ELR (cell line): ENCODE measurements around the gene MRPS2.
"Not testable (repeated sequence)": the region's sequence is repeated elsewhere in the genome, so short reads cannot be mapped to it uniquely, and the experiment has no call there.

Experiments
- DNase-seq: peaks from one replicate; pipeline ENCODE4 v3.0.0-alpha.2; 2015; ENCODE audit warnings: low read depth

The MRPS2 gene

DNA sequence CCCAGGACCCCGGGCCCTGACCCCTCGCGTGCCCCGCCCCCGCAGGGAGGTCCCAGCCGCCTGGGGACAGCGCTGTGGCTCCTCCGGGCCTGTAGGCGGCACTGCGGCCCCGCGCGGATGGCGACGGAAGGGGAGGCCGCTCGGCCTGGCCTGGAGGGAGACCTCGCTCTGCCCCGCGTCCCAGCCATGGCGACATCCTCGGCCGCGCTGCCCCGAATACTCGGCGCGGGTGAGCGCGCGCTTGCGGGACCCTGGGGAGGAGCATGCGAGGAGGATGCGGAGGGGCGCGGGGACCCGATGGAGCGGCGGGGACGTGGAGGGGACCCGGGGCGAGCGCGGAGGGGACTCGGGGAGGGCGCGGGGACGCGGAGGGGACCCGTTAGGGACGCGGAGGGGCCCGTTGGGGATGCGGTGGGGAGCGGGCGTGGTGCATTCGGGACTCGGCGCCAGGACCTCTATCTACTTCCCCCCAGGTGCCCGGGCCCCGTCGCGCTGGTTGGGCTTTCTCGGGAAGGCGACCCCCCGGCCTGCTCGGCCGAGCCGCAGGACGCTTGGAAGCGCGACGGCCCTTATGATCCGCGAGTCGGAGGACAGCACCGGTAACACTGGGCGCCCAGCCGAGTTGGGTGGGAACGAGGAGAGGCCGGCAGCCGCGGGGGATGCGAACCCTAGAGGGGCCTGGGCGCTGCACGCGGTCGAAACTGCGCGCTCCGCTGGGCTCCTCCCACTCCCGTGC, at the start of gene MRPS2:
TSS of gene MRPS2 (plus strand) at position 158 of the 736 bp plus-strand sequence. CDS start at position 187, 29 bp downstream.
- DNase-seq: peak; percentile 89

DNA sequence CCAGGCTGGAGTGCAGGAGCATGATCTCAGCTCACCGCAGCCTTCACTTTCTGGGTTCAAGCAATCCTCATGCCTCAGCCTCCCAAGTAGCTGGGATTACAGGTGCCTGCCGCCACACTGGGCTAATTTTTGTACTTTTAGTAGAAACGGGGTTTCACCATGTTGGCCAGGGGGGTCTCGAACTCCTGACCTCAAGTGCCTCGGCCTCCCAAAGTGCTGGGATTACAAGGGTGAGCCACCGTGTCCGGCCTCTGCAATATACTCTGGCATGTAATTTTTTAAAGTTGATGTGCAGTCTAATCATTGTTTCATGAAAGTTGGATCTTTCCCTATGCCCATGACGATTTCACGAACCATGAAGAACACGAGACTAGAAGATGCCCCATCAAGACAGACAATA, 49.5 kb upstream of the MRPS2 start:
- DNase-seq: no peak

DNA sequence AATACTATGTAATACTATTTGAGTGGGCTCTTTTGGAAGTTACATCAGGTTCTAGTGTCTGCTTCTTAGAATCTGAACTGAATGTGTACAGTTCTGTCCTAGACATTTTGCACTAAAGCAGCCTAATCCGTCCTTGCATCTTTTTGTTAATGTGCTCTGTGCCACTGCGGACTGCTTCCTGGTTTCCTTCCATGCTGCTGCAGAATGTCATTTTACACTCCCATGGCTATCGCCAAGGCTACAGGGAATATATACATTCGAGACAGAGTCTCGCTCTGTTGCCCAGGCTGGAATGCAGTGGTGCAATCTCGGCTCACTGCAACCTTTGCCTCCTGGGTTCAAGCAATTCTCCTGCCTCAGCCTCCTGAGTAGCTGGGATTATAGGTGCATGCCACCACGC, 48.6 kb upstream of the MRPS2 start:
- DNase-seq: not testable (repeated sequence)

DNA sequence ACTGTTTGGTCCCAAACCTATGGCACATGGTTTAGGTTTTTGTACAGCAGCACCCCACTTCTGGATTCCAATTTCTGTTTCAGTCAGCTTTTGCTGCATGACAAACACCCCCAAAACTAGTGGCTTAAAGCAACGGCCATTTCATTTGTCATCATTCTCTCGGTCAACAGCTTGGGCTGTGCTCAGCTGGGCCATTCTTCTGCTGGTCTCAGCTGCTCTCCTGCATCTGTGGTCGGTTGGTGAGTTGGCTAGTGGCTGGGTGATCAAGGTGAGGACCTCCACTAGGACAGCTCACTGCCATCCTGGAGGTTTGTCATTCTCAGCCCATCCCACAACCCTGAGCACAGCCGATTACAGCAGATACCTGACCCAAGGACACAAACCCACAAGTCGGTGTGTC, 45.7 kb upstream of the MRPS2 start:
- DNase-seq: no peak

DNA sequence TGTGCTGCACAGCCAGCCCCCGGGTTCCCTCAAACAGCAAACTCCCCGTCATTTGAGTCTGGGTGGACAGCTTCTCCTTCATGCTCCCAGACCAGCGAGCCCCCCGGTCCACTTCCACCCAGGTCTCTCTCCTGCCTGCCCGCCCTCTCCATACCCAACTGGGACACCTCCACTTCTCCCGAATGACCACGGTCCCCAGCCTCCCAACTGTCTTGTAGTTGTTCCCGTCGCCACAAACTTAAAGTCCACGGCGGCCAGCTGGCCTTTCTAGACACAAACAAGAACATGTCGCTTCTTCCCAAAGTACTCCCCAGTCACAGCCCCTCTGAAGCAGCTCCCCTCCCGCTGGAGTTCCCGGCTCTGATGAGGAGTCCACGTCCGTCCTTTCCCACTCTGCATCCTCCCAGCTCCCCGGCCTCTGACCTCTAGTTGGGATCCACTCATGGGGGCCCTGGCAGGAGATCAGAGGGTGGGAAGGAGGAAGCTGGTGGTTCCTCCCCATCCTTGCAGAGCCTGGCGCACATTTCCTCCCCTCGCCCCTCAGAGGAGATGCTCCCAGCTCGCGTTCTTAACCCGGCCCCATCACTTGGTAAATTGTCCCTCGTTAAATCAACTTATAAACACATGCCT, 45.0 kb upstream of the MRPS2 start:
- DNase-seq: no peak

DNA sequence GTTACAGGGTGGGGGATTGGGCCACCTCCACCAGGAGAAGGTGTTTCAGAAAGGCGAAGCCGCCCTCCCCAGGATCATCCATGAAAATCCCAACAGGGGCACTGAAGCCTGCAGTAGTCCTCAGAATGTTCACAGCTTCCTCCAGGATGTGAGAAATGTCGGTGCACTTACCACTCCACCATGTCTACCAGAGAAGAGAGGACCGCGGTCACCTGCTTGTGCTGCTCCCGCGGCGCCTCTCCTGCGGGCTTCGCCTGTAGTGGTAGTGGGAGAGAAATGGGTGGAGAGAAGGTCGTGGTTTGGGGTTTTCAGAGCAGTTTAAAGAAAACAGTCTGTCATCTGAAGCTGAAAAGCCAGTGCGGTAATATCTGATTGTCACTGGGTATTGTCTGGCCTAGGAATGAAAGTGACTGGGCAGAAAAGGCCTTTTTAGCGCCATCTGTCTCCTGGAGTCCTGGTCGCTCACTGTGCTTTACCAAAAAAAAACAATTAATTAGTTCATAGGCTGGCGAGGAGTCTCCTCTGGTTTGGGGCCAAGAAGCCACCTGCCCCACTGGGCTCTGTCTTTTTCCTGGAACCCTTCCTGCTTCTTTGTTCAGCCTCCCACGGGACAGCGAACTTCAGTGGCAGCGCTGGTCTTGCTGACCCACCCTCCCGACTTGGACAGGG, 43.9 kb upstream of the MRPS2 start:
- no peak for DNase-seq

DNA sequence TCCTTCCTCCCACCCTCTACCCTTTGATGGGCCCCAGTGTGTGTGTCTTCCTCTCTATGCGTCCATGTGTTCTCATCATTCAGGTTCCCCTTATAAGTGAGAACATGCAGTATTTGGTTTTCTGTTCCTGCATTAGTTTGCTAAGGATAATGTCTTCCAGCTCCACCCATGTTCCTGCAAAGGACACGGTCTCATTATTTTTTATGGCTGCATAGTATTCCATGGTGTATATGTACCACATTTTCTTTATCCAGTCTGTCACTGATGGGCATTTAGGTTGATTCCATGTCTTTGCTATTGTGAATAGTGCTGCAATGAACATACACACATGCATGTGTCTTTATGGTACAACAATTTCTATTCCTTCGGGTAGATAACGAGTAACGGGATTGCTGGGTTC, 42.0 kb upstream of the MRPS2 start:
- DNase-seq: not testable (repeated sequence)

DNA sequence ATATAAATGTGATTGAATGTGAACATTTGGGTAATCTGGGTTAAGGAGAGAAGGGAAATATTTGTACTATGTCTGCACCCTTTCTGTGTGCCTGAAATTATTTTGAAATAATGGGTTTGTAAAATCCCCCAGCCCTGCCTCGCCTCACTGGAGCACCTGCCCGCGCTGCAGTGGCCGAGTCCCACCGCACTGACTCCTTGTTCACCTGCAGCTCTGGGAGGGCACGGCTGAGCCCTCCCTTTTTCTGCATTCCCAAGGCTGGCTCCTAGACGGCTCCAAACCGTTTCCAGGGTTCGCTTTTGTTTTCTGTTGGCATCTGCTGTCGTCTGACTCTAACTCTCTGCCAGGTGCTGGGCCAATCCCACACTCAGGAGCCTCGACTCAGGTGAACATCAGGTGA, 38.5 kb upstream of the MRPS2 start:
- no peak for DNase-seq

DNA sequence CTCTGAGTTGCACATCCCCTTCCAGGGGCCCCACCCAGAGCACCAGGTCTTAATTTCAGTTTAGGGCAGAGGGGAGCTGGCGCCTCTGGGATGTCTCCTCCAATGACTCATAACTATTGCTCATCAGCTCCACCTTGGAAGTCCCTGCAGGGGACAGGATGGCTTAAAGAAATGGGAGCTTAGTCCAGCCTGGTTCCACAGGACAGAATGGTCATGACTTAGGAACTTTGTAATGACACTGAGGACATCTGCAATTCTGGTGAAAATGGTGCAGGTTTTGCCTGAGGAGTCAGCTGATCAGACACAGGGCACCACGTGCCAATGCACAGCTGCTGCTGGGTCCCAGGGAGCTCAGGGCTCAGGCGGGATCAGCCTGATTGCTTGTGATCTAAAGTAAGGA, 37.3 kb upstream of the MRPS2 start:
- peak; percentile 82 for DNase-seq

DNA sequence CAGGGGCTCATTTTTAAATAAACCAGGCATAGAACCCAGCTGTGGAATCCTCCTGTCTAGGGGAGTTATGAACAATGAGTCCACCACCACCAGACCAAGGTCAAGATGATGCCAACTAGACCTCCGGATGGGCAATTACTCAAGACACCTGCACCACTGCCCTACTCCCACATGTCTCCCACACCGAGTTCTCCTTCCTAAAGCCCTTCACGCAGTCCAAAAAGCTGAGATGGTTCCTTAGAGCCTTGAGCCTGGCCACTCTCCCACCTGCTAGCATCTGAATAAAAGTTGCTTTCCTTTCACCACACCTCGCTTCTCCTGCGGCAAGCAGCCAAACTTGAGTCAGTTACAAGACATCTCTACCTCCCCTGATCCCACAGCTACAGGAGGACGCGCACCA, 36.3 kb upstream of the MRPS2 start:
- no peak for DNase-seq

DNA sequence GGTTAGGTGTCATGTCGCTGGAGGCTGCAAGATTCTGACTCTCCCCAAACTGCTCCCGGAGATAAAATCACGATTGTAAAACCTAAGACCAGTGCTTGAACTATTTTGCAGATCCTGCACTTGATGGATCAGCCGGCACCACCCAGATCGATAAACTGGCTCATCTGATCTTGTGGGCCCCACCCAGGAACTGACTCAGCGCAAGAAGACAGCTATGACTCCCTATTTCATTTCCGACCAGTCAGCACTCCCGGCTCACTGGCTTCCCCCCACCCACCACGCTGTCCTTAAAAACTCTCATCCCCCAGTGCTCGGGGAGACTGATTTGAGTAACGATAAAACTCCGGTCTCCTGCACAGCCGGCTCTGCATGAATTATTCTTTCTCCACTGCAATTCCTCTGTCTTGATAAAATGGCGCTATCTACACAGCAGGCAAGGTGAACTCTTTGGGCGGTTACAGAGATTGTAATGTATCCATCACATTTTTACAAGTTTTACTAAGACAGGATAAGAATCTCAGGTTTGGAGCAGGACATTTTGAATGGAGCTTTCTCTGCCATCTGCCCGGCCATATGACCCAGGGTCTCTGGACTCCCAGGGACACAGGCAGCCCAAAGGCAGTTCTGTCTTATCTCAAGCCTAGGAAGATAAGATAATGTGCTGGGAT, 31.5 kb upstream of the MRPS2 start:
- DNase-seq: peak; percentile 85

DNA sequence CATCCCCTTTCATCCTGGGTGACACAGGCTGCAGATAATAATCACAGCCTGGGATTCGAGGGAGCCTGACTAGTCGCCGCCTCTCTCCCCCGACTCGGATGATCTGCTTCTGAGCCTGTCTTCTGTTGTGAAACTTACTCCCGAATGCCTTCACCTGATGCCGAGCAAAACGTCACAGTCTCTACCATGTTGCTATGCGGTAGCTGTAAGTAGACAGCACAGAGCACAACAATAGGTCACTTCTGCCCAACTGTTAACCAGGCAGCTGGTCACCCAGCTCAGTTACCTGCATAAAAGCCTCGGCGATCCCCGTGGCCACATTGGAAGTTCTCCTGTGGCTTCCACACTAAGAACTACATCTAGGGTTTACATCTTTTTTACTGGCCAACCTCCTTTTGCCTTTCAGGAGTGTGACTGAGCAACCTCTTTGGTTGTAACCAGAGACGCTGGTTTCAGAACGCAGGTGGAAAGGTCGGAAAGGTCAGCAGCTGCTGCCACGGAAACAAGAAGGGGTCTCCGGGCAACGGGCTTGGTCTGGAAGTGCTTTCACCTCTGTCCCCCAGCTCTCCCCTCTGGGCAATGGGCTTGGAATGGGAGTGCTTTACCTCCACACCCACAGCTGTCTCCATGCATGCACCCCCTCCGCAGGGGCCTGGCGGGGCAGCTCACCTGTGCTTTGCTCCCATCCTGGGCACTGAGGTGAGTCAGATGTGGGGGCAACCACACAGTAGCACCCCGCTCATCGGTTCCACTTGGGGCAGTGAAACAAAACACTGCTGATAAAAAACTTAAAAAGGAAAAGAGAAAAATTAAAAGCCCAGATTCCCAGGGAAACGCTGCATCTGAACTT, 28.5 kb upstream of the MRPS2 start:
- DNase-seq: no peak

DNA sequence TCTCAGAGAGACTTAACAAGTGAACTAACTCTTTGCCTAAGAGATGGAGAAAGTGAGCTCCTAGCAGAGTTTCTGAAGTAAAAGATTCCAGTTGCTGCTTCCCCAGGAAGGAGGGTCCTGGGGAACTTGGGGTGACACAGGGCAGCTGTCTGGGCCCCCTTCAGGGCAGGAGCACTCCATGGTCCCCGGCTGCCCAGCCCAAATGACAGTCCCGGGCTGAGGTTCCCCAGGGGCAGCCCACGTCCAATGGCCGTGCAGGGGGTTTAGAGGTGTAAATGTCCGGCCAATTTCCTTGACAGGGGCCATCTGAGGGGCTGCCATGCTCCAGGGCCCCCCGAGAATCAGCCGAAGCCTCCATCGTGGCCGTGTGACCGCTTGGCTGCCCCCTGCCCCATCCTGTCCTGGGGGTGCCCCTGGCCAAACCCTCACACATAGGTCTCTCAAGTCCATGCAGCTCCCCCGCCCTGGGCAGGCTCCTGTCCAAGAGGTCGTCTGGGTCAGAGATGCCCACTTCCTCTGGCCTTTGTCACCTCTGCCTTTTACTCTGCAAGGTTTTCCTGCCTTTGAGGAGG, 26.4 kb upstream of the MRPS2 start:
- no peak for DNase-seq

DNA sequence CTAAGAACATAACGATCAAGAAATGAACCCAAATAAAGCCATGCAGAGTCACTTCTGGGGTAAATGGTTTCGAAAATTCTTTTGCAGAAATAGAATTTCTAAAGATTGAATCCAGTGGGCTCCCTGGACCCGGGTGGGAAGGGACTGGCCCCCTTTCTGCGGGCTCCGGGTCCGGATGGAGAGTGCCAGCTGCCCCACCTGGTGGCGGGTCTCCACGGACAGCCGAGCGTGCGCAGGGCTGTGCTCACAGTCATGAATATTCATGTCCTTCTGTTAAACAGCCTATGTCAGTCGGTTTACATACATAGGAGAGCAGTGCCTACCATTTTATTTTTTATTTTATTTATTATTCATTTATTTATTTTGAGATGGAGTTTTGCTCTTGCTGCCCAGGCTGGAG, 25.6 kb upstream of the MRPS2 start:
- DNase-seq: peak; percentile 41

DNA sequence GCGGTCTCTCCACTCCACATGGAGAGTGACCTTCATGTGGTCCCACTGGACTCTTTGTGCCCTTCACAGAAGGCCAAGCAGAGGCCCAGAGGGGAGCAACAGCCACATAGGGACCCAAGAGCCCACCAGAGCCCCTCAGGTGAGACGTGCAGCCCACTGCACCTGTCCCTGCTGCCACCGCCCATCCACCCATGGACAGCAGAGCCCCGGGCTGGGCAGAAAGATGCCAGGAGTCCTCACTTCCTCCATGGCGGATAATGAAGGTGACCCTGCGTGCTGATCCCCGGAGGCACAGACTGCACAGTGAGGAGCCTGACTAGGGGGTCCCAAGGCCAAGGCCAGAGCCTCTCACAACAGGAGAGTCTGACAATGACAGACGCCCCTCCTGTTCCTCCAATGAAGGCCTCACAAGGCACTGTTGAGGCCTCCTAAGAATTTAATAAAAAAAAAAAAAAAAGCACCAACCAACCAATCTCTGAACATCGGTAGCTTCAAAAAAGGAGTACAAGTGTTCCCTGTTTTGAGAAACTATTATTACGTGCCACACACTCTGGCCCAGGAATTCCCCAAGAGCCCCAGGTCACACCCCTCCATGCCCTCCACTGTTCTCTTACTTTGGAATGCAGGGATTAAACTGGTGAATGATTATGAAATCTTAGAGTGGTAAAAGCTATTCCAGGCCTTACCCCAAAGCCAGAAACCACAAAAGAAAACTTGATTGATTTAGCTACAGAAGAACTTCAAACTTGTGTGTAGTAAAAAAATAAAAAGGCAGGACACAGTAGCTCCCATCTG, 23.7 kb upstream of the MRPS2 start:
- no peak for DNase-seq

DNA sequence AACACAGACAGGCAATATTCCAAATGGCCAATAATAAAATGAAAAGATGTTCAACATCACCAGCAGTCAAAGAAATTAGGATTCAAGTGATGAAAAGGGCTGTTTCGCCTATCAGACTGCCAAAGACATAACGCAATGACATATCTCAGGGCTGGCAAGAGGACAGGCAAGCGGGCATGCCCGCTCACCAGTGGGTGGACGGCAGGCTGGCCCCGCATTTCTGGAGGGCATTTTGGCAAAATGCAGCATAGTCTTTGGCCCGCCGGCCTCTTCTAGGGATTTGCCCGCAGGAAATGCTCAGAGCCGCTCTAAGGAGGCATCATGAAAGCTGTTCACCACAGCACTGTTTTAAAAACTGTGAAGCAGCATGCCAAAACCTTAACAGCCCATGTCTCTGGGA, 22.3 kb upstream of the MRPS2 start:
- no peak for DNase-seq

DNA sequence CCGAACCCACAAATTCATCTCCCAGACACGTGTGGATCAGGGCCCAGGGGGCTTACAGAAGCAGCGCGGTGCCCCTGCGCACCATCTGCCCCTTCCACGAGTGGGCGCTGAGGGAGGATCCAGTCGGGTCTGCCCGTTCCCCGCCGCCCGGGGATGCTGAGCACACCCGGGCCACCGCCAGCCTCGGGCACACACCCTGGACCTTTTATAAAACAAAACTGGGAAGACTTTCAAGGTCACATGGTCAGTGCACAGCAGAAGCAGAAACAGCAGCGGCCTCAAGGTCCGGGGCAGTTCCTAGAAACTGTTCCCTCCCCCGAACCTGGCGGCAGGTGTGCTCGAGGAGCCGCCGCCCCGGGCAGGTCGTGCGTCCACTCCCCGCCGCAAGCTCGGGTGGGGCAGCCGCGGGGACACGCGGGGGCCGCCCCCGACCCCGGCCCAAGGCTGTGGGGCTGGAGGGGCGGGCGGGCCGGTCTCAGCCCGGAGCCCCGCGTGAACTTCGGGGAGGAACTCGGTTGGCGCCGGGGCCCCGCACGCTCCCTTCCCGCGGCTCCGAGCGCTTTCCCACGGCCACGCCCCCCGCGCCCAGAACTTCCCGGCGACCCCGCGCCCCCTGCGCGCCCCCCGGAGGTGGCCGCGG, 21.5 kb upstream of the MRPS2 start:
- peak; percentile 37 for DNase-seq

DNA sequence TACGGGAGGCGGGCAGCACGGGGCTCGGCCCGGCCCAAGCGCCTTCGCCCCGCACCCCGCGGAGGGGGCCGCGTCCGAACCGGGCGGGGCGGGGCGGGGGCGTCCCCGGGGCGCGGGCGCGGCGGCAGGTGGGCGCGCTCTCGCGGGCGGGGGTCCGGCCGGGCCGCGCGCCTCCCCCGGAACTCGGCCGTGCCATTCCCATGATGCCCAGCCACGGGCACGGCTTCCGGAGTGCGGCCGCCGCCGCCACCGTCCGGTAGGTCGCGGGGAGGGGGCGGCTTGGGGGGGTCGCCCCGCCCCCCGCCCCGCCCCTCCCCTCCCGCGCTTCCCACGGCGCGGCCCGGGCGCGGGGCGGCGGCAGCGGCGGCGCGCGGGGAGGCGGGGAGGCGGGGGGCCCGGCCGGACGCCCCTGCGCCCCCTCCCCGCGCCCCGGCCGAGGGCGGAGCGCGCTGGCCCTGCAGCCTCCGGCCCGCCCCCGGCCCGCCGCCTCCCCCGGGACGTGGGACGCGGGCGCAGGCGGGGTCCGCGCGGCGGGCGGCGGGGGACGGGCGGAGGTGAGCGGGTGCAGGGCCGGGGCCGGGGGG, 20.9 kb upstream of the MRPS2 start, which contains the start of gene PPP1R26:
TSS of gene PPP1R26 (plus strand) at position 314 of the 584 bp plus-strand sequence. CDS start 4,729 bp downstream, outside the sequence.
- DNase-seq: peak; percentile 20
